RPMI7951 (cell line): Measurements from ENCODE around the gene CDK5RAP2. TPM values are rescaled to one million over a fixed set of nuclear protein-coding genes. Genes with fewer than 3 reads are reported as not detected.
A peak's percentile ranks its signal among the peaks of the same experiment; 100 is the strongest.
"Not testable (repeated sequence)": the region's sequence is repeated elsewhere in the genome, so short reads cannot be mapped to it uniquely, and the experiment has no call there.

Source experiments
- DNase-seq: peaks from one replicate; pipeline ENCODE4 v3.0.0-alpha.2; 2012; ENCODE audit warnings: low read depth
- total RNA-seq: library from RNA; depleted of rRNA; stranded (reverse); fragments of >200 nt; shearing (Covaris generic); gene quantifications from 2 replicates; pipeline ENCODE4 v1.2.3, GENCODE V29; 2014

The CDK5RAP2 gene
- total RNA-seq, 1 experiment from 2014 or later: 42.1 TPM

- no peak for DNase-seq
These were observed 106.4 kb downstream of the CDK5RAP2 start for GRCh38 chr9:120473608-120474007.

GRCh38 chr9:120465685-120466407 is 114.1 kb downstream of the CDK5RAP2 start:
- DNase-seq: no peak

- DNase-seq: no peak
These were observed 115.0 kb downstream of the CDK5RAP2 start for GRCh38 chr9:120464887-120465421.

- no peak for DNase-seq
These were observed 115.6 kb downstream of the CDK5RAP2 start for GRCh38 chr9:120464176-120464886.

GRCh38 chr9:120463765-120464164 is 116.2 kb downstream of the CDK5RAP2 start:
- no peak for DNase-seq

- DNase-seq: not testable (repeated sequence)
These were observed 118.3 kb downstream of the CDK5RAP2 start for GRCh38 chr9:120461677-120462076.

GRCh38 chr9:120456218-120456617 is 123.7 kb downstream of the CDK5RAP2 start:
- DNase-seq: no peak

GRCh38 chr9:120454467-120454866 is 125.5 kb downstream of the CDK5RAP2 start:
- no peak for DNase-seq

GRCh38 chr9:120453792-120454191 is 126.2 kb downstream of the CDK5RAP2 start:
- DNase-seq: no peak

GRCh38 chr9:120452631-120453030 is 127.3 kb downstream of the CDK5RAP2 start:
- DNase-seq: no peak

- no peak for DNase-seq
These were observed 129.1 kb downstream of the CDK5RAP2 start for GRCh38 chr9:120450916-120451315.

- DNase-seq: no peak
These were observed 130.4 kb downstream of the CDK5RAP2 start for GRCh38 chr9:120449566-120449965.

GRCh38 chr9:120447959-120448500 is 131.9 kb downstream of the CDK5RAP2 start:
- no peak for DNase-seq

- DNase-seq: no peak
These were observed 133.3 kb downstream of the CDK5RAP2 start for GRCh38 chr9:120446671-120447070.

GRCh38 chr9:120443976-120444375 is 136.0 kb downstream of the CDK5RAP2 start:
- no peak for DNase-seq

GRCh38 chr9:120443489-120443888 is 136.5 kb downstream of the CDK5RAP2 start:
- peak; percentile 25 for DNase-seq

GRCh38 chr9:120442308-120442995 is 137.5 kb downstream of the CDK5RAP2 start:
- no peak for DNase-seq

GRCh38 chr9:120441426-120442307 is 138.3 kb downstream of the CDK5RAP2 start:
- DNase-seq: no peak

GRCh38 chr9:120440791-120441190 is 139.2 kb downstream of the CDK5RAP2 start:
- no peak for DNase-seq

- DNase-seq: no peak
These were observed 140.0 kb downstream of the CDK5RAP2 start for GRCh38 chr9:120439926-120440325.
